Measurements from ENCODE around the gene CDCA3.
"Not testable (repeated sequence)": the region's sequence is repeated elsewhere in the genome, so short reads cannot be mapped to it uniquely, and the experiment has no call there.

- TF ChIP-seq CTCF (IDR thresholded peaks at IDR 0.05); EZH2 (IDR thresholded peaks at IDR 0.05; ENCODE audit: borderline replicate concordance, insufficient read depth, low read depth, low read length, poor library complexity, severe bottlenecking): not testable (repeated sequence)
Measured at GRCh38 chr12:6892683-6893082, 41.6 kb upstream of the CDCA3 start.

Measured in B cell (primary cell).